HG02642 (cell line): ENCODE results near the gene TCF19.

Source experiments
- ATAC-seq: cut with Tn5 transposase; IDR thresholded peaks from one replicate; pipeline ENCODE4 v1.9.1; 2021; ENCODE audit warnings: mild to moderate bottlenecking; ENCODE audit not compliant: unreplicated experiment, poor library complexity

The TCF19 gene

DNA sequence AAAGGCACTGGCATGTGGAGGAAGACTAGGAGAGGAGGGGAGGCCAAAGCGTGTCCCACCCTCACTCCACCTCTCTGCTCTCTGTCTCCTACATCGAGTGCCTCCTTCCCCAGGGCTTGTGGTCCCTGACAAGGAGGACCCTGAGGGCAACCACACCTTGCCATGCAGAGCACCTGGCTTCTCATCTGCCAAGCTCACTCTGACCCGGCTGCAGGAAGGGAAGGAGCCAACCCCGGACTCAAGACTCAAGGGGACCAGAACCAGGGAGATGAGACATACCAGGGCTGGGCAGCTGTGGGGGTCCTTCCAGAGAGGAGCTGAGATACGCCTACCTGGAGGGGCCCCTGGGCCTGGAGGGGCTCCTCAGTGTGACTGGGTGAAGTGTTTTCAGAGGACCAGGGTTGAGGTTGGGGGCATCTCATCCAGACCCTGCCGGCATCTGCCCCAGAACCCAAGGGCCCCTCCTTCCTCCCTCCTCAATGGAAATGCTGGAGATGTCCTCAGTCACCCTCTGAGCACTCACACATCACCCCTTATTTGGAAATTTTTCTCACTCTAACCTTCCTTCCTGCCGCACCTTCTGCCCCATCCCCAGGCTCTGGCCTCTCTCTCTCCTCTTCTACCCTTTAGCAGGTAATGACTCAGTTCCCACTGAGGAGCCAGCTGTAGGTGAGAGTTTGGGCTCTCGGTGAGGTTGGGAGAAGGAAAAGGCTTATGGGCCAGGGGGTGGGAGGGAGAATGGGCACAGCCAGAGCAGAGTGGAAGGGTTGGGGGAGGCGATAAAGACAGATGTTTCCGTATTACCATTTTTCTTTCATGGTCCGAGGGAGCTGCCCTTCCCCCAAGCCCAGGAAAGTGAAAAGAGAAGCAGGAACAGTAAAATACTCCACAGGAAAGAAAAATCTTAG lies 44.1 kb downstream of the TCF19 start:
- no peak for ATAC-seq

DNA sequence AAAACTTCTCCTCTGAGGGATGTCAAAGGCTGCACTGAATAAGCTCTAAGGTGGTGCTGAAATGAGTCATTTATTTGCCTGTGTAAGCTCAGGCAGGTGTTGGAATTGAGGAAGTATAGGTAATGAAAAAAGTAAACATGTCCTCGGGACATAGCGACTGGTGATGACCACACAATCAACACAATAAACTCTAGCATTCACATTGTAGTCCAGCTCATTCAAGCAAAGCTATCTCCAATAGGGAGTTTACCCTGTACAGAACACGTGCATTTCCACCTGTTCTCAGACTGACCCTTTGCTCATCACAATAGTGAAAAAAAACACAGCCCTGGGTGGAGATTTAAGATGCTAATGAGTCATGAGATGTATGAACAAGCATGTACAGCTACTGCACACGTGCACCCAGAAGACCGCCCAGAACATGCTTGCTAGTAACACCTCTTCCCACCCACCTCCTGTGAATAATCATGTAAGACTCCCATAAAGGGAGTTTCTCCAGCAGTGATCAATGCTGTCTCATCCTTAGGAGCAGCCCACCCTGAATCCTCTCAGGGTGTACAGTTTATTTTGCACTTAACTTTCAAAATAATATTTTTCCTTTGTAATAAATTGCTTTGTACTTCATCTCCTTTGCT lies 45.1 kb downstream of the TCF19 start:
- peak; percentile 55 for ATAC-seq

GRCh38 chr6:31204751-31205145 lies 46.4 kb downstream of the TCF19 start:
- ATAC-seq: no peak

- ATAC-seq: no peak
Observed at GRCh38 chr6:31205638-31206037, 47.2 kb downstream of the TCF19 start.

GRCh38 chr6:31208506-31208905 lies 50.1 kb downstream of the TCF19 start:
- no peak for ATAC-seq

- no peak for ATAC-seq
Observed at GRCh38 chr6:31209137-31209536, 50.7 kb downstream of the TCF19 start.

DNA sequence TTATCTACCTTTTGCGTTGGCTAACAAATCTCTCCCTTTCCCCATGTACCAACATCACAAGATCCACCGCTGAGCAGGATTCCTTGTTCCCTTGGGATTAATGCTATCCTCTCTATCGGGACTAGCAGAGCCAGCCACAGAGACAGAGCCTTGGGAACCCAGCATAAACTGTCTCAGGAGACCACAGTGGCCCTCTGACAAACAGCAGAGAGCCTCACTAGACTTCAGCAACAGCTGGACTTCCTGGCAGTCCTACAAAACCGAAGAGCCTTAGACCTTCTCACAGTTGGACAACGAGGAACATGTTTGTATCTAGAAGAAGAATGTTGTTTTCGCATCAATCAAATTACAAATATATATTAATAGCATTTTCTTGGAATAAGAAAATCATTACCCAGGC lies 51.7 kb downstream of the TCF19 start:
- ATAC-seq: no peak

DNA sequence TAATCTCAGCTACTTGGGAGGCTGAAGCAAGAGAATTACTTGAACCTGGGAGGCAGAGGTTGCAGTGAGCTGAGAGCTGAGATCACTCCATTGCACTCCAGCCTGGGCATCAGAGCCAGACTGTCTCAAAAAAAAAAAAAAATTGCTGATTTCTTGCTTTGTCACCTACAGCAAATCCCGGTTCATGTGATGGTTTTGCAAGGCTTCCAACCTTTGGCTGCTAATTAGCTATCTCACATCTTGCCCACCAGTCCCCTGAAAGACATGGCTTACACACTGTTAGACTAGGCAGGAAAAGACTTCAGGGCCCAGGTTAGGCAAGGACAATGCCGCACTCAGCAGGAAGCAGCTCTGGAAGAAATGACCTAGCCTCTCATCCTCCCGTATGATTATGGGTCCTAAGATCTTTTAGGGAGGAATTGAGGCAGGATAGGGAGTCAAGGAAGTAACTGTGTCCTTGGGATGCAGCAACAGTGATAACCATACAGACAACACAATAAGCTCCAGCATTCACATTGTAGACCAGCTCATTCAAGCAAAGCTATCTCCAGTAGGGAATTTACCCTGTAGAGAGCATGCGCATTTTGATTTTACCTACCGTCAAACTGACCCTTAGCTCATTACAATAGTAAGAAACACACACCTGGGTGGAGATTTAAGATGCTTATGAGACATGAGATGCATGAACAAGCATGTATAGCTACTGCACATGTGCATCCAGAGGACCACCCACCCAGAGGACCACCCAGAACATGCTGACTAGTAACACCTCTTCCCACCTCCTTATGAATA lies 52.5 kb downstream of the TCF19 start:
- no peak for ATAC-seq
